Measurements from ENCODE around the gene CAPN5.

CAPN5 gene

DNA sequence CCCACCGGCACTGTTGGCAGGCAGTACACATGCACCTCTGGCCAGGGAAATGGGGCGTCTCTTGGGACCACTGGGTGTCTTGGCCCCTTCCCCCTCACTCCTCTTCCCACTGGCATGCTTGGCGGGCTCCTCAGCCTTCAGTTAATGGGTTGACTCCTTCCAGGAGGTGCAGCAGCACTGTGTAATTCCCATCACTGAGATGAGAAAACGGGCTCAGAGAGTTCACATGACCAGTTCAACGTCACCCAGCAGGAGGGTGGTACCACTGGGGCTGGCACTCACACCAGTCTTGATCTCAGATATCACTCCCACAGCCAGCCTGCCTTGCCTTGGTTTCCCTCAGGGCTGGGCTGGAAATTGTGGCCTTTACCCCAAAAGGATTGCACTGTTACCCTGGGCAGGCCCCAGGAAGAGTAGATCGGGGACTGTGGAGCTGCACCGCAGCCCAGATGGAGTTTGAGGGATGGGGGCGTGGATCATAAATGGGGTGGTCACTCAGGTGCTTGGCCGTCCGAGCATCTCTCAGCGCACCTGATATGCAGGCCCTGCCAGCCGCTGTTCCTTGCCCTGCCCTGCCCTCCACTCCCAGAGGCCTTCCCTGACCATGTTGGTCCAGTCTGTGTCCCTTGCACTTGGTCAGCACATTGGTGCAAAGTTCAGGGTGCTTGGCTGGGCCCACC lies 16.9 kb downstream of the CAPN5 start:
- H3K4me3 ChIP-seq (ENCODE audit: low read length) = no peak overlapping the region
- DNase-seq (ENCODE audit: low read depth) = no peak
- TF ChIP-seq, protein P1, sequence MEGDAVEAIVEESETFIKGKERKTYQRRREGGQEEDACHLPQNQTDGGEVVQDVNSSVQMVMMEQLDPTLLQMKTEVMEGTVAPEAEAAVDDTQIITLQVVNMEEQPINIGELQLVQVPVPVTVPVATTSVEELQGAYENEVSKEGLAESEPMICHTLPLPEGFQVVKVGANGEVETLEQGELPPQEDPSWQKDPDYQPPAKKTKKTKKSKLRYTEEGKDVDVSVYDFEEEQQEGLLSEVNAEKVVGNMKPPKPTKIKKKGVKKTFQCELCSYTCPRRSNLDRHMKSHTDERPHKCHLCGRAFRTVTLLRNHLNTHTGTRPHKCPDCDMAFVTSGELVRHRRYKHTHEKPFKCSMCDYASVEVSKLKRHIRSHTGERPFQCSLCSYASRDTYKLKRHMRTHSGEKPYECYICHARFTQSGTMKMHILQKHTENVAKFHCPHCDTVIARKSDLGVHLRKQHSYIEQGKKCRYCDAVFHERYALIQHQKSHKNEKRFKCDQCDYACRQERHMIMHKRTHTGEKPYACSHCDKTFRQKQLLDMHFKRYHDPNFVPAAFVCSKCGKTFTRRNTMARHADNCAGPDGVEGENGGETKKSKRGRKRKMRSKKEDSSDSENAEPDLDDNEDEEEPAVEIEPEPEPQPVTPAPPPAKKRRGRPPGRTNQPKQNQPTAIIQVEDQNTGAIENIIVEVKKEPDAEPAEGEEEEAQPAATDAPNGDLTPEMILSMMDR (conservative IDR thresholded peaks at IDR 0.05; ENCODE audit: low read length) = no peak

DNA sequence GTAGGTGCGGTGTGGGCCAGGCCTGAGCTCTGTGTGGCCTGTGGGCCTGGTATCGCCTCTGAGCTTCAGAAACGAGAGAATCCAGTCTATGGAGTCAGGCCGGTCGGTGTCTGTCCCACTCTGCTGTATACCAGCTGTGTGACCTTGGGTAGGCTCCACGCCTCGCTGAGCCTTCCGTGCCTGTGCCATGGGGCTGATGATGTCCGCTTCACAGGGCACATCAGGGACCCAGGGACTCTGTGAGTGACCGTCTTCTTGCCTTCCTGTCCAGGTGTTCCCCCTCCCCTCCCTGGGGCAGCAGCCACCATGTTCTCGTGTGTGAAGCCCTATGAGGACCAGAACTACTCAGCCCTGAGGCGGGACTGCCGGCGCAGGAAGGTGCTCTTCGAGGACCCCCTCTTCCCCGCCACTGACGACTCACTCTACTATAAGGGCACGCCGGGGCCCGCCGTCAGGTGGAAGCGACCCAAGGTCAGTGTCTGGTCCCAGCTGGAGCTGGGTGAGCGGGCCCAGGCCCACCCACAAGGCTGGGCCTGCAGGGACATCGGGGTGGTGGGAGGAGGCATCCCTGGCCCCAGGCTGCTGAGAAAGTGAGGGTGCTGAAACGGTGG lies 17.9 kb downstream of the CAPN5 start:
- DNase-seq (ENCODE audit: low read depth) = no peak
- TF ChIP-seq, protein P1 (conservative IDR thresholded peaks at IDR 0.05; ENCODE audit: low read length) = no peak
- H3K4me3 ChIP-seq (ENCODE audit: low read length) = no peak overlapping the region

DNA sequence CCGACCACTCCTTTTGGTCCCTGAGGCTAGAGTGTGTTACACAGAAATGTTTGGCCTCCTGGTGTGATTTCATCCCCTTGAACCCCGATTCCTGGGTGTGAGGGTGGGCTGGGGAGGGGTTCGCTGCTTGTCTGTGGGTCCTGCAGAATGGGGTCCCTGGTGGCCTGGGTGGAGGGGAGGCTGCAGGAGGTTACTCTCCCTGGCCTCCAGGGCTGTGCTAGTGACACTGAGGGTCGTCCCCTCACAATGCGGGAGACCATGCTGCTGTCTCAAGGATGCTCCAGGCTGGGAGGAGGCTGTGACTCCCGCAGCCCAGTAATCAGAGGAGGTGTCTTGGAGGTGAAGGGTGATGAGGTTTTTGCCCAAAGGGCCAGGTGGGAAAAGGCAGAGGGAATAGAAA lies 18.9 kb downstream of the CAPN5 start:
- H3K4me3 ChIP-seq (ENCODE audit: low read length) = no peak overlapping the region
- no peak for DNase-seq (ENCODE audit: low read depth)
- TF ChIP-seq, protein P1 (conservative IDR thresholded peaks at IDR 0.05; ENCODE audit: low read length) = no peak

DNA sequence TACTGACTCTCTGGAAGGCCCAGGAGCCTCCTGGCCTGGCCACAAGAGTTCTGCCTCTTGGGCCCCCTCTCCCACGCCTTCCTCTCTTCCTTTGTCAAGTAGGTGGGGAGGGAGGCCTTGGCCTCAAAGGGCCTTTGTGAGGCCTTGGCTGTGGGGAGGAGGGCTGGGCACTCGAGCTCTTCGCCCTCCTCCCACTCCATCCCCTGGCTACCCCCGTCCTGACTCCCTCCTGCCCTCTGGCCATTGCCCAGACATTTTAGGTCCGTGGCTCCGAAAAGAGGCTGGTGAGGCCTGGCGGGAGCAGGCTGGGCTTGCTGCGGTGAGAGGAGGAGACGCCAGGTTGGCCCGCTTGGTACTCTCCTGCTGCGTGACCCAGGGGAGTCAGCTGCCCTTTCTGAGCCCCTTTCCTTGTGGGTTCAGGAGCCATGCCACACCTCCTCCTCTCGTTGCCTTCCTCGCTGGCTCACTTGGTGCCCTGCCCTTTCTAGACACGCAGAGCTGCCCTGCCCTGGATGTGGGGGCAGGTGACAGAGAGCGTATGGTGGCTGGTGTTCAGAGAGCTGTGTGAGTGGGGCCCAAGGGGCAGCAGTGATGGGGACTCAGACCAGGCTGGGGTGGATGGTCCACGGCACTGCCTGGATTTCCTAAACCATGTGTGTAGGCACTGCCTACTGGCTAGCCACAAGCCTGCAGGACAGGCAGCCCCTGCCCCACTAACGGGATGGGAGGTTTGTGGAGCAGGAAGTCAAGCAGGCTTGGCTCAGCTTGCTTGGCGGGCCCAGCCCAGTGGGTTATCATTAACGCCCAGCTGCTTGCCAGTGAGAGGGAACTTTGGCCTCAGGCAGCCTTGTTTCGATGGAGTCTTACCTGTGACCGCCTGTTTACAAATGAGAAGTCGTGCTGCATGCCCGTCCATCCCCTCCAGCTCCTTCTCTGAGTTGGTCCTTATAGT lies 20.0 kb downstream of the CAPN5 start:
- no peak for DNase-seq (ENCODE audit: low read depth)
- TF ChIP-seq, protein P1 (conservative IDR thresholded peaks at IDR 0.05; ENCODE audit: low read length) = no peak

DNA sequence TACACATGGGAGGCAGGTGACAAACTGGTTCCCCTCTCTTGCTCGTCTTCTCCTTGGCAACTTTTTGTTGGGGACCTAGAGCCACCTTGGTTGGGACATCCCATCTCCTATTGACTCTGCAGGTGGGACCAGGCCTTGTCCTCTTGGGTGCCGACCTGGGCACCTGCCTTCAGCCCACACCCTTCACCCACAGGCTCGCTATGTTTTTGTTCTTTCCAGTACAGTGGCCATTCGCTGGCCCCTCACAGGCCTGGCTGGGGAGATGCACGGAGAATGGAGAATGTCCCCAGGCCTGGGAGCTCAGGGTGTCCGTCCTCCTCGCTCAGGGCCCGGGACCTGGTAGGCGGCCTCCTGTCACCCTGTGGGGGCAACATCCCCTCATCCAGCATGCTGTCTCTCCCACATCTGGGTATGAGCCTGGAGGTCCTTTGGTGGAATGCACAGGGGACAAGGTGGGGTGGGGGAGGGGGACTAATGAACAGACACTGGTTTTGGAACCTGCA lies 21.0 kb downstream of the CAPN5 start:
- TF ChIP-seq, protein P1 (conservative IDR thresholded peaks at IDR 0.05; ENCODE audit: low read length) = no peak
- H3K4me3 ChIP-seq (ENCODE audit: low read length) = no peak overlapping the region
- no peak for DNase-seq (ENCODE audit: low read depth)

More for the DNA sequence above, 20.0 kb downstream of the CAPN5 start:
- no peak overlapping the region for H3K4me3 ChIP-seq (ENCODE audit: low read length)

DNA sequence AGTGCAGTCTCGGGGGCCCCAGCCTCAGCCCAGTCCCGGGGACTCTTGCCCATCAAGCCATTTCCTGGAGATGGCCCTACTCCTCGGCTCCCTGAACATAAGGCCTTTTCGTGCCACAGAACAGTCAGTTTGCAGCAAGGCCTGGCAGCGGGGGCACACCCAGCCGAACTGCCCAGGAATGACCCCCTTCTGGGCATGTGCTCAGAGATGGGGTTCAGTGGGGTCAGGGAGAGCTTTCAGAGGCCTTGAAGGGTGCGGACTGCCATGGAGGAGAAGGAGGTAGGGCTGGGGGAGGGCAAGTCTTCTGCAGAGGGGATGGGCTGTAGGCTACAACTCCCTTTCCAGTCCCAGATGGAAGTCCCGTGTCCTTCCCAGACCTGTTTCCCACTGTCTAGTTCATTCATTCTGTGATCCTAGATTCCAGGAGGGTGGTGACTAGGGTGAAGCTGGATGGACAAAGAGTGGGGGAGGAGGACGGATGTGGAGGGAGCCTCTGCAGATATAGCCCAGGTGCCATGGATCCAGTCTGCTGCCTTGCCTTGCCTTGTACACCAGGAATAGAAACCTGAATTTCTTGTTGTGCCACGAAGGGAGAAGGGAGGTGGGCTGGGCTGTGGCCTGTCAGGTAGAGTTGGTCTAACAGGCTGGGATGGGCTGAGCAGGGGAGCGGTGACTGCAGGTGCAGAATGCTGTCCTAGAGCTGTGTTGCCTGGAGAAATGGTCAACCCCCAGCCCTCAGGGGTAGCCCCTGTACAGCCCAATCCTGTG lies 21.6 kb downstream of the CAPN5 start:
- DNase-seq (ENCODE audit: low read depth) = no peak
- TF ChIP-seq, protein P1 (conservative IDR thresholded peaks at IDR 0.05; ENCODE audit: low read length) = no peak
- H3K4me3 ChIP-seq (ENCODE audit: low read length) = no peak overlapping the region

All from AG10803 (cell line).